ENCODE data around the gene DRC3. TPM values are rescaled to one million over a fixed set of nuclear protein-coding genes. Genes with fewer than 3 reads are reported as not detected.

The DRC3 gene
- total RNA-seq, 4 donors from 2014 or later: 0.71 to 4.2 (median 1.4) TPM

DNA sequence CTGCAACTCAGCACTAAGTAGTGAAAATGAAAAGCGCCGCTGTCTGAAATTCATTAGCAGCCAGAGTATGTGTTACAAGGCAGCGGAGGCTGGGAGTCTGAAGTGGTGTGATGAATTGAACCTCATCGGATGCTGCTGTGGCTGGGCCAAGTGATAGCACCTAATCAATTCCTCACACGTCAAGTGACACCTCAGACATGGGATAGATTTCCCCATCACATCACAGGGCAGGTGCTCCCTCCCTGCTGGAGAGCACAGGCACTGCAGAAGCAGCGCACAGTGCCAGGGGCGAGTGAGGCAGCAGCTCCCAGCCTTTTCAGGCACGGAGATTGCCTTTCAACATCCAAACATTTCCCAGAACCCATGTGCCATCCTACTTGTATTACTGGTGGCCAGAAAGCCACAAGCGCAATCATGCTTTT lies 32.2 kb downstream of the DRC3 start:
- H3K27ac ChIP-seq (replicated peaks in 1 of 4): no peak overlapping the region
- H3K27me3 ChIP-seq: no peaks in the 10 kb centered on the region
- intact Hi-C loops (cut with DNase I): no loop called here
- no peaks in the 10 kb centered on the region for H3K9me3 ChIP-seq
- TF ChIP-seq EP300 (IDR thresholded peaks at IDR 0.05) (no peak), POLR2AphosphoS5 (IDR thresholded peaks at IDR 0.05) (no peak), POLR2A (IDR thresholded peaks at IDR 0.05; ENCODE audit: low read depth) (no peak)
- TF ChIP-seq, protein P1, sequence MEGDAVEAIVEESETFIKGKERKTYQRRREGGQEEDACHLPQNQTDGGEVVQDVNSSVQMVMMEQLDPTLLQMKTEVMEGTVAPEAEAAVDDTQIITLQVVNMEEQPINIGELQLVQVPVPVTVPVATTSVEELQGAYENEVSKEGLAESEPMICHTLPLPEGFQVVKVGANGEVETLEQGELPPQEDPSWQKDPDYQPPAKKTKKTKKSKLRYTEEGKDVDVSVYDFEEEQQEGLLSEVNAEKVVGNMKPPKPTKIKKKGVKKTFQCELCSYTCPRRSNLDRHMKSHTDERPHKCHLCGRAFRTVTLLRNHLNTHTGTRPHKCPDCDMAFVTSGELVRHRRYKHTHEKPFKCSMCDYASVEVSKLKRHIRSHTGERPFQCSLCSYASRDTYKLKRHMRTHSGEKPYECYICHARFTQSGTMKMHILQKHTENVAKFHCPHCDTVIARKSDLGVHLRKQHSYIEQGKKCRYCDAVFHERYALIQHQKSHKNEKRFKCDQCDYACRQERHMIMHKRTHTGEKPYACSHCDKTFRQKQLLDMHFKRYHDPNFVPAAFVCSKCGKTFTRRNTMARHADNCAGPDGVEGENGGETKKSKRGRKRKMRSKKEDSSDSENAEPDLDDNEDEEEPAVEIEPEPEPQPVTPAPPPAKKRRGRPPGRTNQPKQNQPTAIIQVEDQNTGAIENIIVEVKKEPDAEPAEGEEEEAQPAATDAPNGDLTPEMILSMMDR (IDR thresholded peaks at IDR 0.05): no peak
- no peaks in the 10 kb centered on the region for H3K4me1 ChIP-seq
- H3K4me3 ChIP-seq: no peak overlapping the region
- WGBS: 86% methylated on average over 9 of the region's 9 CpGs
- no peak for DNase-seq (ENCODE audit: extremely low spot score)
- H3K36me3 ChIP-seq: peaks cover 0 to 40% (median 9%) of the 10 kb centered on the region in 4 donors

DNA sequence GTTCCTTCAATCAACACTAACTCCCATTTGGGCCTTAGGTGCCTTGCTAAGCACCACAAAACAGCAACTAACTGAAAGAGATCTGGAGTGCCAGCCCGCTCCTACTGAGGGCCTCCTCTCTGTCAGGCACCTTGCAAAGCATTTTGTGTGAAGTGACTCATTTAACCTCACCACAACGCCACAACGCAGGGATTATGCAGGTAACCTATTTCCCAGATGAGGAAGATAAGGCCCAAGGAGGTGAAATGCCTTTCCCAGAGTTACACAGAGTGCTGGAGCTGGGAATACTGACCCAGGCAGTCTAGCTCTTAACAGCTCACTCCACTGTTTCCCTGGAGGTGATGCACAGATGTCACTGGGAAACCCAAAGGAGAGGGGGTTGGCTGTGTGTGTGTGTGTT lies 32.8 kb downstream of the DRC3 start:
- no peaks in the 10 kb centered on the region for H3K27me3 ChIP-seq
- H3K9me3 ChIP-seq: no peaks in the 10 kb centered on the region
- H3K4me1 ChIP-seq: no peaks in the 10 kb centered on the region
- peaks cover 0 to 45% (median 10%) of the 10 kb centered on the region in 4 donors for H3K36me3 ChIP-seq
- DNase-seq (ENCODE audit: extremely low spot score): no peak
- no peak overlapping the region for H3K27ac ChIP-seq (replicated peaks in 1 of 4)
- intact Hi-C loops (cut with DNase I): no loop called here
- whole genome bisulfite sequencing: 84% methylated on average over 3 of the region's 3 CpGs
- H3K4me3 ChIP-seq: no peak overlapping the region
- TF ChIP-seq EP300 (IDR thresholded peaks at IDR 0.05) (no peak), POLR2AphosphoS5 (IDR thresholded peaks at IDR 0.05) (no peak), POLR2A (IDR thresholded peaks at IDR 0.05; ENCODE audit: low read depth) (no peak)
- TF ChIP-seq, protein P1 (IDR thresholded peaks at IDR 0.05): no peak

DNA sequence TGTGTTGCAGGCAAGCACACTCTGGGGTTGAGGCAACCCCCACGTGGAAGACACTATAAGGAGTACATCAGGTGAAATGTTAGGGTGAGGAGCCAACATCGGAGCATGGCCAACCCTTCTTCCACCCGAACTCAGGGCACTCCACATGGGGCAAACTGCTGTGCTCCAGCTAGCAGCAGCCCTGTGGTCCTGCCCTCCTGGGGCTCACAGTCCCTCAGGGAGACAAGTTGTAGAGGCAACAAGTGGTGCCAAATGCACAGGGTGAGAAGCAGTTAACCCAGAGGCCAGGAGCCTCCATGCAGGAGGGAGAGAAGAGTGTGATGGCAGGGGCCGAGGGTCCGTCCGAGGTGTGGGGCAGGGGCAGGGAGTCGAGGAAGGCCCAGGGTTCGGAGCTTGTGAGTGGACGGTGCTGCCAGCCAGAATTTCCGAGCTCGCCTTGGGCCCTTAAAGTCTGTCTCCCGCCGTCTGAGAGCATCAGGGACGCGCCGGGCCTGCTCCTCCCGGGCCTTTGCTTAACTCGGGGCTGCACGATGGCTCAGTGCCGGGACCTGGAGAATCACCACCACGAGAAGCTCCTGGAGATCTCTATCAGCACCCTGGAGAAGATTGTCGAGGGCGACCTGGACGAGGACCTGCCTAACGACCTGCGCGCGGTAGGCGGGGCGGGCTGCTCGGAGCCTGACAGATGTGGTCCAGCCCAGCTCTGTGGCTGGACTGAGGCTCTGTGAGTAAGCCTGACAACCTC lies 34.0 kb downstream of the DRC3 start:
- H3K4me3 ChIP-seq: no peak overlapping the region
- H3K9me3 ChIP-seq: no peaks in the 10 kb centered on the region
- no peaks in the 10 kb centered on the region for H3K27me3 ChIP-seq
- H3K27ac ChIP-seq (replicated peaks in 1 of 4): no peak overlapping the region
- intact Hi-C loops (cut with DNase I): no loop called here
- DNase-seq (ENCODE audit: extremely low spot score): no peak
- no peaks in the 10 kb centered on the region for H3K4me1 ChIP-seq
- H3K36me3 ChIP-seq: peaks cover 0 to 53% (median 14%) of the 10 kb centered on the region in 4 donors
- 72% methylated on average over 26 of the region's 31 CpGs for WGBS
- no peak for TF ChIP-seq POLR2A (IDR thresholded peaks at IDR 0.05; ENCODE audit: low read depth)
- TF ChIP-seq POLR2AphosphoS5 (IDR thresholded peaks at IDR 0.05): no peak

DNA sequence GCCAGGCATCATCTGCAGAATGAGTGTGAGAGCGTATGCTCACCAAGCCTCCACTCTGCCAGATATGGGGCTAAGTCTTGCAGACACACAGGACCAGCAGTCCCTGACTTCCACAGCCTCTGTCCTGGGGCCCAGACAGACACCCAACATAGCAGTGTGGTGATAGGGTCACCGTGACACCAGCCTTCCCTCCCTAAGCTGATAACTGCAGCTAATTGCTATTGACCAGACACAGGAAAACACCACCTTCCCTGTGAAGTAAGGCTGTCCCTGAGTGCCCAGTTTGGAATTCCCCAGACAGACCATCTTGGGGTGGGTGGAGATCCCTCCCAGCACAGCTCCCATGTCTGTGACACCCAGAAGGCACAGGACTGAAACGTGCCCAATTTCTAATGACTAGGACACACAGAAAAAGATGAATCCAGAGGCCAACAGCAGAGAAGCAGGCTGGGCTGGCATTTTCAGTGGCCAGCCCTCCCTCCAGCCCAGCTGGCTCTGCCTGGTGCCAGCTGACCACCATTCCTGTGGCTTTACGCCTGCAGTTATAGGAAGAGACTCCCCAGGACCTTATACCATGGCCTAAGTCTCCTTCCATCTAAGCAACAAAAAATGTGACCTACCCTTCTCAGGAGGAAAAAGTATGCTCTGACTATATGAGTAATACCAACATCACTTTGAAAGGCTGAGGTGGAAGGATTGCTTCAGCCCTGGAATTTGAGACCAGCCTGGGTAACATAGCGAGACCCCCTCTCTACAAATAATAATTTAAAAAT lies 36.0 kb downstream of the DRC3 start:
- no peaks in the 10 kb centered on the region for H3K4me1 ChIP-seq
- no peak overlapping the region for H3K27ac ChIP-seq (replicated peaks in 1 of 4)
- no peak overlapping the region for H3K4me3 ChIP-seq
- no peaks in the 10 kb centered on the region for H3K27me3 ChIP-seq
- intact Hi-C loops (cut with DNase I): no loop called here
- WGBS: 61% methylated on average over 4 of the region's 5 CpGs
- no peaks in the 10 kb centered on the region for H3K9me3 ChIP-seq
- TF ChIP-seq, protein P1 (IDR thresholded peaks at IDR 0.05): no peak
- TF ChIP-seq EP300 (IDR thresholded peaks at IDR 0.05) (no peak), POLR2A (IDR thresholded peaks at IDR 0.05; ENCODE audit: low read depth) (no peak), POLR2AphosphoS5 (IDR thresholded peaks at IDR 0.05) (no peak)
- no peak for DNase-seq (ENCODE audit: extremely low spot score)
- peaks cover 0 to 60% (median 15%) of the 10 kb centered on the region in 4 donors for H3K36me3 ChIP-seq

Measured in esophagus muscularis mucosa (tissue), 4 donors.